ENCODE measurements around the gene MOK. TPM values are rescaled to one million over a fixed set of nuclear protein-coding genes. Genes with fewer than 3 reads are reported as not detected.

Gene MOK
- total RNA-seq, 1 experiment from 2014 or later: 5.9 TPM

DNA sequence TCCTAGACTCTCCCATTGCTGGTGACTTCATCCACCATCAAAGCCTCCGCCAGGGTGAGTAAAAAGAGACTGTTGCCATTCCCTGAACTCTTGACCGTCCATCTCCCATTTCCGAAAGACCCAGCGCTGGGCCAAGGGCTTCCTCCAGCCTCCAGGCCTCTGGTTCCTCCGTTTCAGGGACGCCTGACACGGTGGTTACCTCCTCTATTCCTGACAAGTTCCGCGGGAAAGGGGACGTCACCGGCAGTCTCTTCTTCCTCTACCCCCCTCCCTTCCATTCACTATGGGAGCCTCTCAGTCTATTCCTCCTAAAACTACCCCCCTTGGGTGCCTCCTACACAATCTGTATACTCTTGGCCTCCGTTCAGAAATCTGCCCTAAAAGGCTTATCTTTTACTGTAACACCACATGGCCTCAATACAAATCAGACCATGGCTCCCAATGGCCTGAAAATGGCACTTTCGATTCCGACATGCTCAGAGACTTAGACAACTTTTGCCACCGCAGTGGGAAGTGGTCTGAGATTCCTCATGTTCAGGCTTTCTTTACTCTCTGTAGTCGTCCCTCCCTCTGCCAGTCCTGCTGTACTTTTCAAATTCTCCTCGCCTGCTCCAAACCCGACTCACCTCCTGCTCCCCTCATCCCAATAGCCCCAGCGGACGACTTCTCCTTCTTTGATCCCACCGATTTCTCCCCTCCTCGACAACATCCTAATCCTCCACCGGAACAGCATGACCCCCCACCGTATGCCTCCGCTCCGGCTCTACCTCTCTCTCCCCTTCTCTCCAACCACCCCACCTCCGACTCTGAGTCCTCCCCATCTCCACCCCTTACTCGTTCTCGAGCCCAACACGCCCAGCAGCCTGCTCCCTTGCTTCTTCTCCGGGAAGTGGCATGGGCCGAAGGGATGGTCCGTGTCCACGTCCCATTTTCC, 70.4 kb downstream of the MOK start:
- H3K27me3 ChIP-seq: no peaks in the 10 kb centered on the region
- H3K4me3 ChIP-seq: 0 out of 2 replicates have a peak overlapping the region, but pooled peaks have one; percentile 7
- no peak for DNase-seq
- peaks cover 2% of the 10 kb centered on the region; the same call in 1 of the 2 replicates for H3K4me1 ChIP-seq
- H3K36me3 ChIP-seq: no peaks in the 10 kb centered on the region
- no peak overlapping the region for H3K27ac ChIP-seq
- H3K9me3 ChIP-seq (replicated peaks): no peaks in the 10 kb centered on the region

- no peak overlapping the region for H3K4me3 ChIP-seq
- H3K27ac ChIP-seq: no peak overlapping the region
- no peaks in the 10 kb centered on the region for H3K9me3 ChIP-seq (replicated peaks)
- no peak for DNase-seq
- no peaks in the 10 kb centered on the region for H3K36me3 ChIP-seq
- no peaks in the 10 kb centered on the region for H3K27me3 ChIP-seq
- peaks cover 2% of the 10 kb centered on the region; the same call in 1 of the 2 replicates for H3K4me1 ChIP-seq
These were observed 71.9 kb downstream of the MOK start for GRCh38 chr14:102233081-102233480.

DNA sequence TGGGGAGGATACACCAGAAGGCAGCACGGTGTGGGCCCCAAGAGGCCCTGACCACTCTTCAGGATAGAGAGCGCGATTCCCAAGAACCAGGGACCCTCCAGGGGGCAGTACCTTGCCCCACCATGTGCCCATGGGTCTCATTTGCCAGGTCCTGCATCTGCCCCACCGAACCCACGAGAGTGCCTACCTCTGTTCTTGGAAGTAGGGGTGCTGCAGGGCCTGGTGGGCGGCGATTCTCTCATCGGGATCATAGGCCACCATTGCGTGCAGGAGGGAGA, 72.7 kb downstream of the MOK start:
- H3K4me1 ChIP-seq: peaks cover 2% of the 10 kb centered on the region; the same call in 1 of the 2 replicates
- no peak overlapping the region for H3K4me3 ChIP-seq
- H3K27ac ChIP-seq: no peak overlapping the region
- H3K9me3 ChIP-seq (replicated peaks): no peaks in the 10 kb centered on the region
- H3K36me3 ChIP-seq: no peaks in the 10 kb centered on the region
- no peak for DNase-seq
- no peaks in the 10 kb centered on the region for H3K27me3 ChIP-seq

GRCh38 chr14:102231476-102232347, 73.3 kb downstream of the MOK start:
- H3K36me3 ChIP-seq: no peaks in the 10 kb centered on the region
- H3K4me1 ChIP-seq: peaks cover 2% of the 10 kb centered on the region; the same call in 1 of the 2 replicates
- H3K27me3 ChIP-seq: no peaks in the 10 kb centered on the region
- no peak overlapping the region for H3K4me3 ChIP-seq
- DNase-seq: no peak
- no peak overlapping the region for H3K27ac ChIP-seq
- no peaks in the 10 kb centered on the region for H3K9me3 ChIP-seq (replicated peaks)

GRCh38 chr14:102230481-102231210, 74.3 kb downstream of the MOK start:
- Histone ChIP-seq H3K4me1 (peaks cover 2% of the 10 kb centered on the region; the same call in 1 of the 2 replicates), H3K9me3 (replicated peaks) (no peaks in the 10 kb centered on the region), H3K36me3 (no peaks in the 10 kb centered on the region), H3K27me3 (no peaks in the 10 kb centered on the region), H3K27ac (no peak overlapping the region), H3K4me3 (no peak overlapping the region)
- DNase-seq: no peak

DNA sequence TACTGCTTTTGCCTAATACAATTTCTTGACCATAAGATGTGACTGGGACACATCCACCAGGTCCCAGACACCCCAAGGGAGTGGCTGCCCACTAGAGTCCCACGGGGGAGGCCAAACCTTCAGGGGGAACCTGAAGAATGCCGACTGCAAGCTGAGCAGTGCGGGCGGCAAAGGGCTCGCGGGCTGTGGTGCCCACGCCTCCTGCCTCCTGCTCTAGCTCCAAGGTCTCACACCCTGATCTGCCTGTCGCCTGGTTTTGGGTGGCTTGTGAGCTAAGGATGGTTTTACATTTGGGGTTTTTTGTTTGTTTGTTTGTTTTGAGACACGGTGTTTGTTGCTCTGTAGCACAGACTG, 75.2 kb downstream of the MOK start:
- Histone ChIP-seq H3K4me1 (no peaks in the 10 kb centered on the region), H3K4me3 (no peak overlapping the region), H3K27ac (no peak overlapping the region), H3K9me3 (replicated peaks) (no peaks in the 10 kb centered on the region), H3K36me3 (no peaks in the 10 kb centered on the region), H3K27me3 (no peaks in the 10 kb centered on the region)
- no peak for DNase-seq

GRCh38 chr14:102229071-102229738, 75.8 kb downstream of the MOK start:
- no peaks in the 10 kb centered on the region for H3K27me3 ChIP-seq

GRCh38 chr14:102227184-102227964, 77.6 kb downstream of the MOK start:
- Histone ChIP-seq H3K9me3 (replicated peaks) (no peaks in the 10 kb centered on the region), H3K4me3 (no peak overlapping the region), H3K27me3 (no peaks in the 10 kb centered on the region), H3K27ac (no peak overlapping the region), H3K4me1 (peaks cover 6% of the 10 kb centered on the region; the same call in 1 of the 2 replicates), H3K36me3 (no peaks in the 10 kb centered on the region)
- no peak for DNase-seq

More at GRCh38 chr14:102229071-102229738, 75.8 kb downstream of the MOK start:
- H3K9me3 ChIP-seq (replicated peaks): no peaks in the 10 kb centered on the region
- H3K4me3 ChIP-seq: no peak overlapping the region
- H3K27ac ChIP-seq: no peak overlapping the region
- H3K4me1 ChIP-seq: no peaks in the 10 kb centered on the region
- no peaks in the 10 kb centered on the region for H3K36me3 ChIP-seq
- no peak for DNase-seq

- no peaks in the 10 kb centered on the region for H3K27me3 ChIP-seq
- DNase-seq: no peak
- H3K4me3 ChIP-seq: no peak overlapping the region
- no peaks in the 10 kb centered on the region for H3K9me3 ChIP-seq (replicated peaks)
- no peak overlapping the region for H3K27ac ChIP-seq
- H3K36me3 ChIP-seq: no peaks in the 10 kb centered on the region
- peaks cover 6% of the 10 kb centered on the region; the same call in 1 of the 2 replicates for H3K4me1 ChIP-seq
These were observed 78.4 kb downstream of the MOK start for GRCh38 chr14:102226356-102227125.

DNA sequence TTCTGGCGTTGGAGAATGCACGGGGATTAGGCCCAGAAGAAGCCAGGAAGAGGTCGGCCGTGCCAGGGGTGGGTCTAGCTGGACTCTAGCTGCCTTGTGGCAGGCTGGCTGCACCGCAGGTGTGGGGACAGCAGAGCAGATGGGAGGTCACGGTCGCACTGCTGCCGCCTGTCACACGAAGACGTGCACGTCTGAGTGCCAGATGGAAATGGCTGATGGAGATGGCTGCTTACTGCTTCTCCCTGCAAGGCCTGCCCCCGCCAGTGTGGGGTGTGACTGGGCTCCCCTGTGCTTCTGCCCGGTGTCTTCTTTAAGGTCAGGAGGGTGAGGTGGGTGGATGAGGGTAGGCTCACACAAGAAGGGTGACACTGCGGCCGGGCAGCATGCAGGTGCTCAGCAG, 79.0 kb downstream of the MOK start:
- Histone ChIP-seq H3K36me3 (peaks cover 2% of the 10 kb centered on the region; the same call in 1 of the 2 replicates), H3K4me3 (no peak overlapping the region), H3K9me3 (replicated peaks) (no peaks in the 10 kb centered on the region), H3K27ac (no peak overlapping the region), H3K27me3 (no peaks in the 10 kb centered on the region), H3K4me1 (peaks cover 6% of the 10 kb centered on the region; the same call in 1 of the 2 replicates)
- no peak for DNase-seq

- Histone ChIP-seq H3K4me3 (no peak overlapping the region), H3K36me3 (peaks cover 2% of the 10 kb centered on the region; the same call in 1 of the 2 replicates), H3K4me1 (peaks cover 6% of the 10 kb centered on the region; the same call in 1 of the 2 replicates), H3K9me3 (replicated peaks) (no peaks in the 10 kb centered on the region), H3K27me3 (no peaks in the 10 kb centered on the region), H3K27ac (no peak overlapping the region)
- DNase-seq: no peak
These were observed 79.6 kb downstream of the MOK start for GRCh38 chr14:102225386-102225785.

DNA sequence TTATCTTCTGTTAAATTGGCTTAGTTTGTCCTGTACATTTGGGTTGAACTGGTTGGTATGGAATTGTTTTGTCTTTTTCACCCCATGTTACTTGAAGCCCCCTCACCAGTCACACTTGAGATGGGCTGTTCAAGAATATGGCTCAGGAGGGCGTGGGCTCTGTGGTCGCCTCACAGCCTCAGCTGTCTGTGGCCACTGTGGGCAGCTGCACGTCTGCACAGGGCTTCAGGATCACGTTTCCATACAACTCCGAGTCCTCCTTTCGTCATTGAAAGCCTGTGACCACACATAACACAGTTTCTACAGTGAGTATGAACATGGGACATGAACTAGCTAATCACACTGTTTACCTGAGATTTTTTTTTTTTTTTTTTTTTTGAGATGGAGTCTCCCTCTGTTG, 81.3 kb downstream of the MOK start:
- no peaks in the 10 kb centered on the region for H3K27me3 ChIP-seq
- H3K4me1 ChIP-seq: peaks cover 6% of the 10 kb centered on the region; the same call in 1 of the 2 replicates
- peak; percentile 72 to 80 for DNase-seq
- peaks cover 2% of the 10 kb centered on the region; the same call in 1 of the 2 replicates for H3K36me3 ChIP-seq
- H3K4me3 ChIP-seq: no peak overlapping the region
- H3K9me3 ChIP-seq (replicated peaks): no peaks in the 10 kb centered on the region
- no peak overlapping the region for H3K27ac ChIP-seq

DNA sequence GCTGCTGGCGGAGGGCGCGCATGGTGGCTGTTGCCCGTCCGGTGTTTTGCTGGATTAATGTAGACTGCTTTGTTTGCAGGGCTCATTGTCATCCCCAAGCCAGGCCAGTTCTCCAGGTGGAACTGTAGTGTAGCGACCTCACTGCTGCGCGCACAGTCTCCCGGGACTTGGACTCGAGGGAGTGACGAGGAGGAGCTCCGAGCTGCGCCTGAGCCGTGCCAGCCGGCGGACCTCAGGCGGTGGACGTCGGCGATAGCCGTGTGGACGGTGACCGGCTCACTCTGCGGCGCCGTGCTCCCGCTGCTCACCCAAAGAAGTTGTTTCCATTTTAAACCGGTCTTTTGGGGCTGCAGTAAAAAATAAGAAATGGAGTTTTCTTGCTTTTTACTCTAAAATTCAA, 82.2 kb downstream of the MOK start:
- peaks cover 6% of the 10 kb centered on the region; the same call in 1 of the 2 replicates for H3K4me1 ChIP-seq
- H3K9me3 ChIP-seq (replicated peaks): no peaks in the 10 kb centered on the region
- no peak for DNase-seq
- H3K27me3 ChIP-seq: no peaks in the 10 kb centered on the region
- no peak overlapping the region for H3K4me3 ChIP-seq
- peaks cover 2% of the 10 kb centered on the region; the same call in 1 of the 2 replicates for H3K36me3 ChIP-seq
- H3K27ac ChIP-seq: no peak overlapping the region

All from SJCRH30 (cell line).